Thoracic aorta (tissue), 2 donors: ENCODE results near the gene TREML2. TPM values are rescaled to one million over a fixed set of nuclear protein-coding genes. Genes with fewer than 3 reads are reported as not detected.

Source experiments
- ATAC-seq: fragments of 150-250 bp; one replicate; pipeline ENCODE4 v1.8.0; 2017; ENCODE audit warnings: low read depth; ENCODE audit not compliant: insufficient number of reproducible peaks, low FRiP score
- DNase-seq: peaks from one replicate; pipeline ENCODE4 v3.0.0-alpha.2; 2020; ENCODE audit warnings: low spot score
- H3K27ac ChIP-seq, 2 donors: fragments of 200-600 bp; sonication (generic); 1 replicate in 1 of 2; 2 replicates in 1 of 2; pipeline ENCODE4 v1.5.1; 2016; ENCODE audit warnings: mild to moderate bottlenecking in 2 of 2, moderate library complexity in 2 of 2
- H3K27me3 ChIP-seq: fragments of 200-600 bp; sonication (generic); replicated peaks from 2 replicates; pipeline ENCODE4 v1.6.0; 2016; ENCODE audit warnings: mild to moderate bottlenecking; ENCODE audit not compliant: insufficient read depth
- H3K36me3 ChIP-seq: fragments of 200-600 bp; sonication (generic); one replicate; pipeline ENCODE4 v1.5.1; 2016
- H3K4me1 ChIP-seq, 2 donors: fragments of 200-600 bp; sonication (generic); 1 replicate in 1 of 2; 2 replicates in 1 of 2; pipeline versions ENCODE4 v1.5.1 to v1.6.0; 2016; ENCODE audit warnings: low read depth in 2 of 2, mild to moderate bottlenecking in 1 of 2; ENCODE audit not compliant: control insufficient read depth in 1 of 2
- H3K4me3 ChIP-seq: fragments of 200-600 bp; sonication (generic); 2 replicates; pipeline ENCODE4 v1.5.1; 2016; ENCODE audit warnings: mild to moderate bottlenecking
- H3K9me3 ChIP-seq: fragments of 200-600 bp; sonication (generic); 2 replicates; pipeline ENCODE4 v1.5.1; 2016
- total RNA-seq, 2 donors: library from RNA; depleted of rRNA; stranded (reverse); fragments of >200 nt; gene quantifications; one replicate each; pipeline versions ENCODE4 v1.1.0 to v1.2.3, GENCODE V29; 2016
- TF ChIP-seq, protein P1 (sequence below): fragments of 200-600 bp; sonication (generic); IDR thresholded peaks from one replicate; pipeline ENCODE4 v1.5.1; 2019; ENCODE audit warnings: antibody characterized with exemption

The TREML2 gene
- total RNA-seq, 2 donors from 2014 or later: 0.49 TPM; not detected in 1

DNA sequence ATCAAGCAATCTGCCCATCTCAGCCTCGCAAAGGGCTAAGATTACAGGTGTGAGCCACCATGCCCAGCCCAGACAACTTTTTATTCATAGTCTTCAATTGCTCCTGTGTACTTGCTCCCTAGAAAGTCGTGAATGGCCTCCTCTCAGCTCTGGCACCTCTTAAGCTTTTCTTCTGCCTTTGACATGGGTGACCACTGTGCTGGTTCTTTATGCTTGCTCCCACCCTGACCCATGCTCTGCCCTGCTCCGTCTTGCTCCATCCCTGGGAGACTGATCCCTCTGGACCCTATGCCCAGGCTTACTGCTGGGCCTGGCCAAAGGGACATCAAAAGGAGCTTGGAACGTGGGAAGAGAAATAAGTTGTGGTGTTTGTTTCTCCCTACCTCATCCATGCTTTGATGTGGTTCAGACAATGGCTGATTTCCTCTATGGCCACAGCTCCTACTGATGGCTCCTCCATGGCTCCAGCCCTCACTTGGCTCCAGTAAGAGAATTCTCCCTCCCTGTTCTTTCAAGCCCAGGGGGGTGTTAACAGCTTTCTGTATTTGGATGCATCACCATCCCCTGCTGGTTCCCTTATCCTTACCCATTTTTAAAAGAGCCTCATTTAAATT, 30.3 kb downstream of the TREML2 start:
- Histone ChIP-seq H3K27me3 (no peaks in the 10 kb centered on the region), H3K27ac (no peak overlapping the region), H3K4me1 (no peaks in the 10 kb centered on the region), H3K4me3 (no peak overlapping the region), H3K36me3 (no peaks in the 10 kb centered on the region), H3K9me3 (no peaks in the 10 kb centered on the region)
- ATAC-seq (no peak), DNase-seq (no peak)
- TF ChIP-seq, protein P1, sequence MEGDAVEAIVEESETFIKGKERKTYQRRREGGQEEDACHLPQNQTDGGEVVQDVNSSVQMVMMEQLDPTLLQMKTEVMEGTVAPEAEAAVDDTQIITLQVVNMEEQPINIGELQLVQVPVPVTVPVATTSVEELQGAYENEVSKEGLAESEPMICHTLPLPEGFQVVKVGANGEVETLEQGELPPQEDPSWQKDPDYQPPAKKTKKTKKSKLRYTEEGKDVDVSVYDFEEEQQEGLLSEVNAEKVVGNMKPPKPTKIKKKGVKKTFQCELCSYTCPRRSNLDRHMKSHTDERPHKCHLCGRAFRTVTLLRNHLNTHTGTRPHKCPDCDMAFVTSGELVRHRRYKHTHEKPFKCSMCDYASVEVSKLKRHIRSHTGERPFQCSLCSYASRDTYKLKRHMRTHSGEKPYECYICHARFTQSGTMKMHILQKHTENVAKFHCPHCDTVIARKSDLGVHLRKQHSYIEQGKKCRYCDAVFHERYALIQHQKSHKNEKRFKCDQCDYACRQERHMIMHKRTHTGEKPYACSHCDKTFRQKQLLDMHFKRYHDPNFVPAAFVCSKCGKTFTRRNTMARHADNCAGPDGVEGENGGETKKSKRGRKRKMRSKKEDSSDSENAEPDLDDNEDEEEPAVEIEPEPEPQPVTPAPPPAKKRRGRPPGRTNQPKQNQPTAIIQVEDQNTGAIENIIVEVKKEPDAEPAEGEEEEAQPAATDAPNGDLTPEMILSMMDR: no peak

DNA sequence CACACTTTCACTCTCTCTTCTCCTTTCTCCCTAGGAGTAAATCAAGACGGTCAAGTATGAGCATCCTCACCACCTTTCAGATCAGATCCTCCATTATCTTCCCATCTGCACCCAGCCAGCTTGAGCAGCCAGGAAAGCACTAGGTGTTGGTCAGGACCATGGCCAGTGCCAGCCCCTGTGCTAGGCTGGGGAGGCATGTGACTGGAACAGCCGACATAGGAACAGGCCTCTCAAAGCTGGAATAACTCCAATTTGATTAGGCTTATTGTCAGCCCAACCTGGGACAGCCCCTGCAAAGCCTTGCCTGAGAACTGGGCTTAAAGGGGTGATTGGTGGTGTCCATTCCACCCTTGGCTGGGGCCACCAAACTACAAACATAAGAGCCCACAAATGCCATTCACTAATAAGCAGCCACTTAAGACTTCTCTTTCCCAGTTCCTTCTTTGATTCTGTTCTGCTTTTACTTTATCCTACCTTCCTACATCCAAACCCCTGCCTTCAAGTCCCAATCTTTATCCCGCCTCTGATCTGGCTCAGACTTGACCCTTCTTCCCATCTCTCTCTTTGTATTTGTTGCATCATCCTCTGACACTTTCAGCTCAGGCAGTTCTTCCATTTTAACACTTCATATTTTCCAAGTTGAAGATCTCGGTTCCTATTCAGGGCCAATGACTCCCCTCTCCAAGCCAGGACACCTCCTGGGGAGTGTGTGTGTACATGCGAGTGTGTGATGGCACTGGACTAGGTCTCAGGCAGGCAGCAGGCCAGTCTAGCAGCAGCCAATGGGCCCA, 33.6 kb downstream of the TREML2 start:
- TF ChIP-seq, protein P1: no peak
- H3K27ac ChIP-seq: no peak overlapping the region
- no peaks in the 10 kb centered on the region for H3K27me3 ChIP-seq
- DNase-seq (no peak), ATAC-seq (no peak)
- no peaks in the 10 kb centered on the region for H3K36me3 ChIP-seq
- no peaks in the 10 kb centered on the region for H3K4me1 ChIP-seq
- H3K9me3 ChIP-seq: no peaks in the 10 kb centered on the region
- no peak overlapping the region for H3K4me3 ChIP-seq

DNA sequence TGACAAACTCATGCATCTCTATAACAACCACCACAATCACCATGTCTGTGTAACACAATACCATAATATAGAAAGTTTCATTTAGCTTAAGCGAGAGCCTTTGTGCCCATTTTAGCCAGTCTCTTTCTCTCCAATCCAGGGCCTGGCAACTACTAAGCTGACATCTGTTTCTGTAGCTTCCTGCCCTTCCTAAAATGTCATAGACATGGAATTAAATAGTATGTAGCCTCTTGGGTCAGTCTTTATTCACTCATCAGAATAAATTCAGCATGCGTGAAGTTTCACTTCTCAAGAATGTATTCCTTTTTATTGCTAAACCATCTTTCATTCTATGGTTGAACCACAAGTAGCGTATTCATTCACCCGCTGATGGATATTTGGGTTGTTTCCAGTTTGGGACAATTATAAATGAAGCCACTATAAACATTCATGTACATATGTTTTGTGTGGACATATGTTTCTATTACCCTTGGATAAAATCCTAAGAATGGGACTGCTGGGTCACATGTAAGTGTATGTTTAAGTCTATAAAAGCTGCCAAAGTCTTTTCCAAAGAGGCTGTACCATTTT, 36.3 kb downstream of the TREML2 start:
- Histone ChIP-seq H3K4me3 (no peak overlapping the region), H3K36me3 (no peaks in the 10 kb centered on the region), H3K9me3 (no peaks in the 10 kb centered on the region), H3K4me1 (no peaks in the 10 kb centered on the region), H3K27ac (no peak overlapping the region), H3K27me3 (no peaks in the 10 kb centered on the region)
- no peak for DNase-seq
- TF ChIP-seq, protein P1: no peak
- no peak for ATAC-seq

DNA sequence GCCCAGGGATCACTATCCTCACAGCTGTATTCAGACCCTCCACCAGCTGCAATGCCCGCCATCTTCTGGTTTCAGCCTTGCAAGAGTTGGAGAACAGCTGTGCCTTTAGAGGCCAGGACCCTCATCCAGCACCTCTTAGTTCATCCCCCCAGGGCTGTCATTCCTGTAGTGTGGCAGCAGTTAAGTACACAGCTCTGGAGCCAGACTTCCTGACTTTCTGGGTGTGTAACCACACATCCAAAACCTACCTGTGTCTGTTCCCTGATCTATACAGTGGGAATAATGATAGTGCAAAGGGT, 37.6 kb downstream of the TREML2 start:
- no peak for DNase-seq
- Histone ChIP-seq H3K36me3 (no peaks in the 10 kb centered on the region), H3K9me3 (no peaks in the 10 kb centered on the region), H3K4me3 (no peak overlapping the region), H3K27ac (no peak overlapping the region), H3K4me1 (no peaks in the 10 kb centered on the region), H3K27me3 (no peaks in the 10 kb centered on the region)
- no peak for ATAC-seq
- TF ChIP-seq, protein P1: no peak

DNA sequence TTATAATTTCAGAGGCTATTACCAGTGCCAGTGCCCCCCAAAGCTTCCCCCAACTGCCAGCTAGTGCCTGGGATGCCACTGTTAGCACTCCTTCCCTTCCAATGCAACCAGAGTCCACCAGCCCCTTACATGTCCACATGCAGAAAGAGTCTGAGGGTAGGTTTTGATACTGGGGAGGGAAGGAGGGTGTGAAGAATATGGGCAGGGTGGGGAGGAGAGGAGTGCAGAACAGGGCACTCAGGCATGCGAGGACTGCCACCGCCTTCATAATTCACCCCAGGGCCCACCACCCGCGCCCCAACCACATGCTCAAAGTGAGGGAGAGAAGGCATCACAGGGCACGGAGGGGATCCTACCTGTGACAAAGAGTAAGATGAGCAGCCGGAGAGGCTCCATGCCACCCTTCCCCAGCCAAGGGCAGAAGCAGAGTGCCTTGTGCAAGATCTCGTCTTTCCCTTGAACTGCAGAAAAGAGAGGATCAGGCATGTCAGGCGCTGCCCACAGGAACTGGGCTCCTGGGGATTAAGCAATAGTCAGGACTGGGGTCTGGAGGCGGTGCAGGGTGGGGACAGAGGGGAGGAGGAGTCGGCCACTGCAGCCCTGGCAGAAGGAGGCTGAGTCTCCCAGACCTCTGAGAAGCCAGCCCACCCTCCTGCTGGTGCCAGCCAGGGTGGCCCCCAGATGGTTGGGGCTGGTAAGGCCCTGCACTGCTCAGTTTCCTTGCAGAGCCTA, 38.1 kb downstream of the TREML2 start, which contains the start of gene TREM2:
TREM2 (minus strand) TSS at position 430 of the 732 bp plus-strand sequence; CDS start at position 396, 34 bp downstream.
- no peak for ATAC-seq
- DNase-seq: no peak
- Histone ChIP-seq H3K27ac (no peak within 1 kb of the TSS), H3K4me1 (no peaks in the 10 kb centered on the region), H3K36me3 (no peaks in the 10 kb centered on the region), H3K9me3 (no peaks in the 10 kb centered on the region), H3K4me3 (peak within 1 kb of the TSS; percentile 45), H3K27me3 (no peaks in the 10 kb centered on the region)
- TF ChIP-seq, protein P1: no peak
